HCT116 (cell line): ENCODE measurements around the gene NOTCH1. TPM values are rescaled to one million over a fixed set of nuclear protein-coding genes. Genes with fewer than 3 reads are reported as not detected.

Experiments
- ATAC-seq: fragments of 200-7000 bp; cut with Tn5 transposase; 2 replicates; pipeline ENCODE4 v1.9.1; 2020; ENCODE audit warnings: mild to moderate bottlenecking, moderate library complexity
- BruUV-seq: library from RNA; stranded (reverse); fragments of 400-500 nt; replicated peaks from 2 replicates; lab custom pipeline; 2021; lab: Mats Ljungman, UMichigan
- CTCF ChIA-PET: fragments of 300-600 bp; sonication (Branson Sonifier 250); formaldehyde crosslinking; loops from one replicate; lab custom pipeline; 2021; ENCODE audit warnings: antibody characterized with exemption; lab: Charles Lee
- POLR2A ChIA-PET: fragments of 300-600, 350-600 bp; sonication (Branson Sonifier 250); formaldehyde crosslinking; loops from one replicate; lab custom pipeline; 2021; ENCODE audit warnings: antibody characterized with exemption; lab: Charles Lee
- RAD21 ChIA-PET, 2 experiments: fragments of 300-600 bp; sonication (Branson Sonifier 250); formaldehyde crosslinking; loops; one replicate each; lab custom pipeline; 2023; ENCODE audit warnings: low total read pairs in 2 of 2; ENCODE audit not compliant: uncharacterized antibody in 2 of 2, unreplicated experiment in 2 of 2, low non-redundant PET in 1 of 2; lab: Charles Lee
- DNase-seq: peaks from one replicate; pipeline ENCODE4 v3.0.0-alpha.2; 2010; ENCODE audit warnings: low read depth, low spot score
- H2AFZ ChIP-seq: fragments of 200-600 bp; shearing (Covaris generic), sonication (generic); 2 replicates; pipeline ENCODE4 v1.6.1; 2017; ENCODE audit warnings: low read depth, mixed run types, mixed read lengths, antibody characterized with exemption, low read length; ENCODE audit not compliant: poor library complexity, severe bottlenecking
- H3K27ac ChIP-seq: 2 replicates; pipeline ENCODE4 v1.5.1; 2012; ENCODE audit warnings: low read depth, low read length
- H3K27me3 ChIP-seq: fragments of 200-600 bp; sonication (generic); 2 replicates; pipeline ENCODE4 v1.6.1; 2016; ENCODE audit warnings: mixed run types, low read length, mixed read lengths; ENCODE audit not compliant: insufficient read depth
- H3K36me3 ChIP-seq, 2 experiments: fragments of 200-500 bp in 1 of 2; fragments of 200-600 bp in 1 of 2; sonication (Bioruptor generic) in 1 of 2; sonication (generic) in 1 of 2; 2 replicates each; pipeline versions ENCODE4 v1.5.1 to v1.6.1; 2014 to 2016; ENCODE audit warnings: low read length in 2 of 2, inconsistent platforms in 1 of 2, mixed read lengths in 1 of 2, mixed run types in 1 of 2; ENCODE audit not compliant: insufficient read depth in 2 of 2, control insufficient read depth in 1 of 2
- H3K4me1 ChIP-seq, 2 experiments: fragments of 200-600 bp in 1 of 2; sonication (generic) in 1 of 2; 2 replicates each; pipeline versions ENCODE4 v1.5.1 to v1.6.1; 2012 to 2017; ENCODE audit warnings: low read length in 2 of 2, inconsistent platforms in 1 of 2, mild to moderate bottlenecking in 1 of 2, mixed read lengths in 1 of 2, mixed run types in 1 of 2, moderate library complexity in 1 of 2; ENCODE audit not compliant: insufficient read depth in 2 of 2, control insufficient read depth in 1 of 2
- H3K4me2 ChIP-seq: fragments of 200-600 bp; sonication (generic); 2 replicates; pipeline ENCODE4 v1.6.1; 2017; ENCODE audit warnings: mixed run types, low read length, mixed read lengths
- H3K4me3 ChIP-seq, 2 experiments: fragments of 200-600 bp in 1 of 2; sonication (generic) in 1 of 2; replicated peaks in 1 of 2; 2 replicates each; pipeline ENCODE4 v1.5.1; 2011 to 2016; ENCODE audit warnings: low read length in 2 of 2, control low read depth in 1 of 2, low read depth in 1 of 2, mild to moderate bottlenecking in 1 of 2, mixed read lengths in 1 of 2, mixed run types in 1 of 2
- H3K79me2 ChIP-seq: fragments of 200-600 bp; sonication (generic); 2 replicates; pipeline ENCODE4 v1.6.1; 2017; ENCODE audit warnings: mild to moderate bottlenecking, mixed run types, low read length, moderate library complexity, mixed read lengths; ENCODE audit not compliant: insufficient read depth
- H3K9ac ChIP-seq: fragments of 200-600 bp; sonication (generic); 2 replicates; pipeline ENCODE4 v1.6.1; 2016; ENCODE audit warnings: low read length, mixed read lengths
- H3K9me2 ChIP-seq: fragments of 200-600 bp; sonication (generic), shearing (Covaris generic); 2 replicates; pipeline ENCODE4 v1.6.1; 2017; ENCODE audit warnings: mixed run types, mild to moderate bottlenecking, moderate library complexity; ENCODE audit not compliant: insufficient read depth
- H3K9me3 ChIP-seq, 2 experiments: fragments of 200-500 bp in 1 of 2; fragments of 200-600 bp in 1 of 2; sonication (Bioruptor generic) in 1 of 2; sonication (generic) in 1 of 2; 2 replicates each; pipeline ENCODE4 v1.6.1; 2014 to 2017; ENCODE audit warnings: low read length in 2 of 2, mixed read lengths in 2 of 2, inconsistent platforms in 1 of 2, low read depth in 1 of 2, mild to moderate bottlenecking in 1 of 2, mixed run types in 1 of 2, moderate library complexity in 1 of 2; ENCODE audit not compliant: control insufficient read depth in 1 of 2, insufficient read depth in 1 of 2
- H4K20me1 ChIP-seq: fragments of 200-600 bp; sonication (generic), shearing (Covaris generic); 2 replicates; pipeline ENCODE4 v1.6.1; 2017; ENCODE audit warnings: mixed run types, mild to moderate bottlenecking, moderate library complexity; ENCODE audit not compliant: insufficient read depth
- POLR2A ChIP-seq: IDR thresholded peaks from 2 replicates; pipeline ENCODE4 v1.7.0; 2011; ENCODE audit warnings: borderline replicate concordance; ENCODE audit not compliant: insufficient read depth, insufficient read length; ENCODE audit errors: extremely low read depth
- intact Hi-C: fragments of 100-400 bp; cut with micrococcal nuclease; formaldehyde crosslinking; loops from 2 replicates; pipeline ENCODE4 v1.10.0; 2022
- total RNA-seq: library from RNA; stranded (reverse); gene quantifications from one replicate; pipeline ENCODE4 v1.2.1, GENCODE V29; 2021; ENCODE audit not compliant: unreplicated experiment
- TF ChIP-seq, protein P1 (sequence below): IDR thresholded peaks from 2 replicates; pipeline ENCODE4 v1.6.1; 2011; ENCODE audit warnings: mild to moderate bottlenecking, low read length, moderate library complexity; ENCODE audit not compliant: insufficient replicate concordance; ENCODE audit errors: extremely low read depth

The NOTCH1 gene
- total RNA-seq, 1 experiment from 2014 or later: 36.2 TPM

DNA sequence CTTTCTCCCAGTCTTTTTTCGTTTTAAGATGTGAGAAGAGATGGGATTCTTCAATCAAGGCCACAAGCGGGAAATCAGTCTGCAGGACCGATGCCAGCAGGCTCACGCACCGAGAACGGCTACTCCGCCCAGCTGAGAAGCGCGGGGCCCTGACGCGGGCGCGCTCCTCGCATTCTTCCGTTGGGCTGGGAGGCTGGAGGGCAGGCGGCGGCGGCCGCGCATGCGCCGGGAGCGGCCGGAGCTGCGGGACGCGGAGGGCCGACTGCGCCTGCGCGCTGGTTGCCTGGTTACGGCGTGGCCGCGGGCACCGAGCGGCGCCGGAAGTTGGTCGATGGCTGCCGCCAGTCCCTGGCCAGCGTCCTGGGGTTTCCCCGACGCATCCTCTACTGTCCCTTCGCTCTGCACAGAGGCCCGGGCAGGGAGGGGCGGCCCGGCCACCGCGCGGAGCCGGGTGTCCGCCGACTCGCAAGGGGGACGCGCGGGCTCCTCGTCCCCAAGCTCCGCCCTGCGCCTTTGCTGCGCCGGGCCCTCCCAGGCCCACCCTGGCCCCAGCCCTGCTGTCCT, 62.2 kb downstream of the NOTCH1 start:
- intact Hi-C loops: loop anchor here (2.0 kb wide), 1 partner anchor 211 kb away; no protein-coding TSS in a partner anchor
- Histone ChIP-seq H3K27ac (peak overlapping the region; percentile 100), H3K9me2 (no peaks in the 10 kb centered on the region), H4K20me1 (peaks cover 4% of the 10 kb centered on the region; the same call in 1 of the 2 replicates), H3K4me2 (peak overlapping the region; percentile 98), H3K79me2 (peaks cover 40% of the 10 kb centered on the region), H2AFZ (no peak overlapping the region), H3K4me3 (peak overlapping the region; percentile 62 to 84), H3K9ac (peak overlapping the region; percentile 86), H3K27me3 (no peaks in the 10 kb centered on the region), H3K4me1 (peaks cover 10 to 32% of the 10 kb centered on the region in 2 experiments), H3K36me3 (peaks cover 4 to 7% of the 10 kb centered on the region in 2 experiments; a peak in 3 of 4 replicates), H3K9me3 (no peaks in the 10 kb centered on the region)
- no TSS peak for BruUV-seq
- ChIA-PET POLR2A (interaction anchor here (0.6 kb wide), 1 partner anchor 153 kb away, joined by 3 read pairs; no protein-coding TSS in a partner anchor), CTCF (interaction anchor here (0.6 to 7.3 kb wide), 8 partner anchors 40 to 212 kb away, joined by 3 to 108 read pairs (median 4); no protein-coding TSS in a partner anchor), RAD21 (interaction anchor here (1.7 to 2.0 kb wide), 2 partner anchors 143 to 148 kb away, joined by 3 to 6 read pairs; no protein-coding TSS in a partner anchor)
- peak; percentile 69 for ATAC-seq
- TF ChIP-seq, protein P1, sequence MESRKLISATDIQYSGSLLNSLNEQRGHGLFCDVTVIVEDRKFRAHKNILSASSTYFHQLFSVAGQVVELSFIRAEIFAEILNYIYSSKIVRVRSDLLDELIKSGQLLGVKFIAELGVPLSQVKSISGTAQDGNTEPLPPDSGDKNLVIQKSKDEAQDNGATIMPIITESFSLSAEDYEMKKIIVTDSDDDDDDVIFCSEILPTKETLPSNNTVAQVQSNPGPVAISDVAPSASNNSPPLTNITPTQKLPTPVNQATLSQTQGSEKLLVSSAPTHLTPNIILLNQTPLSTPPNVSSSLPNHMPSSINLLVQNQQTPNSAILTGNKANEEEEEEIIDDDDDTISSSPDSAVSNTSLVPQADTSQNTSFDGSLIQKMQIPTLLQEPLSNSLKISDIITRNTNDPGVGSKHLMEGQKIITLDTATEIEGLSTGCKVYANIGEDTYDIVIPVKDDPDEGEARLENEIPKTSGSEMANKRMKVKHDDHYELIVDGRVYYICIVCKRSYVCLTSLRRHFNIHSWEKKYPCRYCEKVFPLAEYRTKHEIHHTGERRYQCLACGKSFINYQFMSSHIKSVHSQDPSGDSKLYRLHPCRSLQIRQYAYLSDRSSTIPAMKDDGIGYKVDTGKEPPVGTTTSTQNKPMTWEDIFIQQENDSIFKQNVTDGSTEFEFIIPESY: no peak
- peak; percentile 88 for TF ChIP-seq POLR2A
- DNase-seq: peak; percentile 67
